Tibial nerve (tissue), 4 donors: ENCODE measurements around the gene CFTR.

Source experiments
- EP300 ChIP-seq, 2 donors: sonication (generic); formaldehyde crosslinking; IDR thresholded peaks; one replicate each; pipeline ENCODE4 v1.6.1; 2017; ENCODE audit warnings: antibody characterized with exemption in 2 of 2, mild to moderate bottlenecking in 1 of 2
- TF ChIP-seq, protein P1 (sequence below), 5 experiments: fragments of 200-600 bp in 3 of 5; fragments of 450-650 bp in 2 of 5; sonication (generic) in 3 of 5; IDR thresholded peaks; one replicate each; pipeline ENCODE4 v1.5.1; 2016 to 2019; ENCODE audit warnings: antibody characterized with exemption in 5 of 5, mild to moderate bottlenecking in 3 of 5, moderate library complexity in 2 of 5

DNA sequence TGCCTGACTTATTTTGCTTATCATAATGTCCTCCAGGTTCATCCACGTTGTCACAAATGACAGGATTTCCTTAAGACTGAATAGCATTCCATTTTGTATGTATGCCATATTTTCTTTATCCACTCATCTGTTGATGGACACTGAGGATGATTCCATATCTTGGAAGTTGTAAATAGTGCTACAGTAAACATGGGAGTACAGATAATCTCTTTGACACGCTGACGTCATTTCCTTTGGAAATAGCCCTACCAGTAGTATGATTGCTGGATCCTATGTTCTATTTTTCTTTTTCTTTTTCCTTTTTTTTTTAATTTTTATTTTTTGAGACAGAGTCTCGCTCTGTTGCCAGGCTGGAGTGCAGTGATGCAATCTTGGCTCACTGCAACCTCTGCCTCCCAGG, 225.8 kb downstream of the CFTR start:
- TF ChIP-seq, protein P1, sequence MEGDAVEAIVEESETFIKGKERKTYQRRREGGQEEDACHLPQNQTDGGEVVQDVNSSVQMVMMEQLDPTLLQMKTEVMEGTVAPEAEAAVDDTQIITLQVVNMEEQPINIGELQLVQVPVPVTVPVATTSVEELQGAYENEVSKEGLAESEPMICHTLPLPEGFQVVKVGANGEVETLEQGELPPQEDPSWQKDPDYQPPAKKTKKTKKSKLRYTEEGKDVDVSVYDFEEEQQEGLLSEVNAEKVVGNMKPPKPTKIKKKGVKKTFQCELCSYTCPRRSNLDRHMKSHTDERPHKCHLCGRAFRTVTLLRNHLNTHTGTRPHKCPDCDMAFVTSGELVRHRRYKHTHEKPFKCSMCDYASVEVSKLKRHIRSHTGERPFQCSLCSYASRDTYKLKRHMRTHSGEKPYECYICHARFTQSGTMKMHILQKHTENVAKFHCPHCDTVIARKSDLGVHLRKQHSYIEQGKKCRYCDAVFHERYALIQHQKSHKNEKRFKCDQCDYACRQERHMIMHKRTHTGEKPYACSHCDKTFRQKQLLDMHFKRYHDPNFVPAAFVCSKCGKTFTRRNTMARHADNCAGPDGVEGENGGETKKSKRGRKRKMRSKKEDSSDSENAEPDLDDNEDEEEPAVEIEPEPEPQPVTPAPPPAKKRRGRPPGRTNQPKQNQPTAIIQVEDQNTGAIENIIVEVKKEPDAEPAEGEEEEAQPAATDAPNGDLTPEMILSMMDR (IDR thresholded peaks at IDR 0.05), result no peak
- TF ChIP-seq EP300 (IDR thresholded peaks at IDR 0.05), result no peak
